Measurements from ENCODE around the gene SH3D19.

- TF ChIP-seq CTCF (conservative IDR thresholded peaks at IDR 0.05), result no peak
- no peak for TF ChIP-seq ZFX (IDR thresholded peaks at IDR 0.05)
Measured at GRCh38 chr4:151347490-151348235, 22.3 kb upstream of the SH3D19 start.
